ENCODE results near the gene CTDSP2. TPM values are rescaled to one million over a fixed set of nuclear protein-coding genes. Genes with fewer than 3 reads are reported as not detected.

The CTDSP2 gene
- total RNA-seq, 1 experiment from 2014 or later: 82.7 TPM

DNA sequence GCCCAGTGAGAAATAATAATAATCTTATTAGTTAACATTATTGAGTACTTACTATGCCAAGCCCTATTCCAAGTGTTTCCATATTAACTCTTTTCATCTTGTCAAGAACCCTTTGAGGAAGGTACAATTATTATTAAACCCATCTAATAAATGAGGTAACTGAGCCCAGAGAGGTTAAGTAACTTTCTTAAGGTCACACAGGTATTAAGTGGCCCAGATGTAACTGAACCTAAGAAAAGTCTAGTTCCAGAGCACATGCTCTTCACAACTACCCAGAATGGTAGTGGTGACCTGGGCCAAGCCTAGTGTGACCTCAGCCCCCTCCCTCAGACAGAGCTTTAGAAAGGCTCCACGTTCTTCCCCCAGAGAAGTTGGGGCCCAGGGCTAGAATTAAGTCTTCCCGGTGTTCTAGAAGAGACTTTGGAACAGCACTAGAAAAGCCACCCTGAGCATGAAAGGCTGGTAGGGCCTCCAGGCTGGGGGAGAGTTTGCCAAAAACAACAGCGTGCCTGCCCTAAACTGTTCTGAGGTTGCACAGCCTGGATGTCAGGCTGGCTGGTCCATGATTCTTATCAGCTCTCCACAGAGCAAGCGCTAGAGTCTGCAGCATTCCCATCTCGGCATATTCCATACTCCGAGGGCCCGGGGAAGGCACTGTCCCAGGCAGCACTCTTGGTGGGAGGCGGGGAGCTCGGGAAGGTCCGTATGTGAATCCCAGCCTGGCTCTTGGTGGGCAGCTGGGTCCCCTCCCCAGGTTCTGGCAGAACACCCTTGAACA lies 41.3 kb upstream of the CTDSP2 start:
- ATAC-seq (no peak), DNase-seq (ENCODE audit: low read depth, low spot score) (no peak)
- H2AFZ ChIP-seq (ENCODE audit: low read depth, low read length, poor library complexity, severe bottlenecking): no peak overlapping the region
- H3K9me3 ChIP-seq (ENCODE audit: control insufficient read depth in 1 of 2, insufficient read depth in 1 of 2, low read depth in 1 of 2, low read length in 2 of 2): no peaks in the 10 kb centered on the region
- H3K4me1 ChIP-seq (ENCODE audit: control insufficient read depth in 1 of 2, insufficient read depth in 2 of 2, low read length in 2 of 2): peaks cover 3 to 26% of the 10 kb centered on the region in 2 experiments; a peak in 3 of 4 replicates
- H3K36me3 ChIP-seq (ENCODE audit: control insufficient read depth in 1 of 2, insufficient read depth in 2 of 2, low read length in 2 of 2): no peaks in the 10 kb centered on the region
- intact Hi-C loops (cut with micrococcal nuclease): no loop called here
- ChIA-PET POLR2A (interaction anchor here (0.5 kb wide), 1 partner anchor 43 kb away, joined by 3 read pairs; no protein-coding TSS in a partner anchor), RAD21 (ENCODE audit: low non-redundant PET in 1 of 2, low total read pairs in 2 of 2, uncharacterized antibody in 2 of 2, unreplicated experiment in 2 of 2) (no interaction called here), CTCF (interaction anchor here (1.8 kb wide), 1 partner anchor 14 kb away, joined by 4 read pairs; no protein-coding TSS in a partner anchor)
- no peaks in the 10 kb centered on the region for H3K9me2 ChIP-seq (ENCODE audit: insufficient read depth)
- no peaks in the 10 kb centered on the region for H3K27me3 ChIP-seq (ENCODE audit: insufficient read depth, low read length)
- no peaks in the 10 kb centered on the region for H3K79me2 ChIP-seq (ENCODE audit: insufficient read depth, low read length)
- H3K4me2 ChIP-seq (ENCODE audit: low read length): peak overlapping the region; percentile 35; the same call in 1 of the 2 replicates
- H3K9ac ChIP-seq (ENCODE audit: low read length): no peak overlapping the region
- no peaks in the 10 kb centered on the region for H4K20me1 ChIP-seq (ENCODE audit: insufficient read depth)
- no peak overlapping the region for H3K4me3 ChIP-seq (replicated peaks in 1 of 2; ENCODE audit: low read depth in 1 of 2, low read length in 2 of 2)
- BruUV-seq (replicated peaks): no TSS peak
- no peak overlapping the region for H3K27ac ChIP-seq (ENCODE audit: low read depth, low read length)
- TF ChIP-seq EGR1 (IDR thresholded peaks at IDR 0.05; ENCODE audit: low read depth) (no peak), ZNF274 (IDR thresholded peaks at IDR 0.05; ENCODE audit: low read depth, low read length) (no peak), EZH2 (IDR thresholded peaks at IDR 0.05) (no peak), POLR2AphosphoS5 (IDR thresholded peaks at IDR 0.05; ENCODE audit: low read depth, low read length) (no peak), CEBPB (IDR thresholded peaks at IDR 0.05; ENCODE audit: low read depth) (no peak), FOSL1 (IDR thresholded peaks at IDR 0.05; ENCODE audit: low read depth) (no peak), CBX3 (IDR thresholded peaks at IDR 0.05; ENCODE audit: low read depth) (no peak), ZFX (IDR thresholded peaks at IDR 0.05) (no peak), ELF1 (IDR thresholded peaks at IDR 0.05; ENCODE audit: borderline replicate concordance, low read depth) (no peak), SIN3A (IDR thresholded peaks at IDR 0.05; ENCODE audit: low read depth) (no peak), POLR2A (IDR thresholded peaks at IDR 0.05; ENCODE audit: borderline replicate concordance, extremely low read depth, insufficient read depth, insufficient read length) (no peak), EZH2phosphoT487 (IDR thresholded peaks at IDR 0.05; ENCODE audit: borderline replicate concordance) (no peak), JUND (IDR thresholded peaks at IDR 0.05) (no peak), SP1 (IDR thresholded peaks at IDR 0.05; ENCODE audit: low read depth) (no peak), TCF7L2 (IDR thresholded peaks at IDR 0.05; ENCODE audit: borderline replicate concordance, extremely low read depth, insufficient read depth, insufficient read length) (no peak)
- TF ChIP-seq, protein P1, sequence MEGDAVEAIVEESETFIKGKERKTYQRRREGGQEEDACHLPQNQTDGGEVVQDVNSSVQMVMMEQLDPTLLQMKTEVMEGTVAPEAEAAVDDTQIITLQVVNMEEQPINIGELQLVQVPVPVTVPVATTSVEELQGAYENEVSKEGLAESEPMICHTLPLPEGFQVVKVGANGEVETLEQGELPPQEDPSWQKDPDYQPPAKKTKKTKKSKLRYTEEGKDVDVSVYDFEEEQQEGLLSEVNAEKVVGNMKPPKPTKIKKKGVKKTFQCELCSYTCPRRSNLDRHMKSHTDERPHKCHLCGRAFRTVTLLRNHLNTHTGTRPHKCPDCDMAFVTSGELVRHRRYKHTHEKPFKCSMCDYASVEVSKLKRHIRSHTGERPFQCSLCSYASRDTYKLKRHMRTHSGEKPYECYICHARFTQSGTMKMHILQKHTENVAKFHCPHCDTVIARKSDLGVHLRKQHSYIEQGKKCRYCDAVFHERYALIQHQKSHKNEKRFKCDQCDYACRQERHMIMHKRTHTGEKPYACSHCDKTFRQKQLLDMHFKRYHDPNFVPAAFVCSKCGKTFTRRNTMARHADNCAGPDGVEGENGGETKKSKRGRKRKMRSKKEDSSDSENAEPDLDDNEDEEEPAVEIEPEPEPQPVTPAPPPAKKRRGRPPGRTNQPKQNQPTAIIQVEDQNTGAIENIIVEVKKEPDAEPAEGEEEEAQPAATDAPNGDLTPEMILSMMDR (IDR thresholded peaks at IDR 0.05 in 2 of 3, conservative IDR thresholded peaks at IDR 0.05 in 1 of 3; ENCODE audit: borderline replicate concordance in 1 of 3, insufficient read depth in 1 of 3, low read depth in 2 of 3, low read length in 2 of 3): no peak
- TF ChIP-seq, protein P2, sequence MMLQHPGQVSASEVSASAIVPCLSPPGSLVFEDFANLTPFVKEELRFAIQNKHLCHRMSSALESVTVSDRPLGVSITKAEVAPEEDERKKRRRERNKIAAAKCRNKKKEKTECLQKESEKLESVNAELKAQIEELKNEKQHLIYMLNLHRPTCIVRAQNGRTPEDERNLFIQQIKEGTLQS (IDR thresholded peaks at IDR 0.05): no peak
- TF ChIP-seq, protein P3, sequence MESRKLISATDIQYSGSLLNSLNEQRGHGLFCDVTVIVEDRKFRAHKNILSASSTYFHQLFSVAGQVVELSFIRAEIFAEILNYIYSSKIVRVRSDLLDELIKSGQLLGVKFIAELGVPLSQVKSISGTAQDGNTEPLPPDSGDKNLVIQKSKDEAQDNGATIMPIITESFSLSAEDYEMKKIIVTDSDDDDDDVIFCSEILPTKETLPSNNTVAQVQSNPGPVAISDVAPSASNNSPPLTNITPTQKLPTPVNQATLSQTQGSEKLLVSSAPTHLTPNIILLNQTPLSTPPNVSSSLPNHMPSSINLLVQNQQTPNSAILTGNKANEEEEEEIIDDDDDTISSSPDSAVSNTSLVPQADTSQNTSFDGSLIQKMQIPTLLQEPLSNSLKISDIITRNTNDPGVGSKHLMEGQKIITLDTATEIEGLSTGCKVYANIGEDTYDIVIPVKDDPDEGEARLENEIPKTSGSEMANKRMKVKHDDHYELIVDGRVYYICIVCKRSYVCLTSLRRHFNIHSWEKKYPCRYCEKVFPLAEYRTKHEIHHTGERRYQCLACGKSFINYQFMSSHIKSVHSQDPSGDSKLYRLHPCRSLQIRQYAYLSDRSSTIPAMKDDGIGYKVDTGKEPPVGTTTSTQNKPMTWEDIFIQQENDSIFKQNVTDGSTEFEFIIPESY (IDR thresholded peaks at IDR 0.05; ENCODE audit: extremely low read depth, insufficient replicate concordance, low read length): no peak
- TF ChIP-seq, protein P4, sequence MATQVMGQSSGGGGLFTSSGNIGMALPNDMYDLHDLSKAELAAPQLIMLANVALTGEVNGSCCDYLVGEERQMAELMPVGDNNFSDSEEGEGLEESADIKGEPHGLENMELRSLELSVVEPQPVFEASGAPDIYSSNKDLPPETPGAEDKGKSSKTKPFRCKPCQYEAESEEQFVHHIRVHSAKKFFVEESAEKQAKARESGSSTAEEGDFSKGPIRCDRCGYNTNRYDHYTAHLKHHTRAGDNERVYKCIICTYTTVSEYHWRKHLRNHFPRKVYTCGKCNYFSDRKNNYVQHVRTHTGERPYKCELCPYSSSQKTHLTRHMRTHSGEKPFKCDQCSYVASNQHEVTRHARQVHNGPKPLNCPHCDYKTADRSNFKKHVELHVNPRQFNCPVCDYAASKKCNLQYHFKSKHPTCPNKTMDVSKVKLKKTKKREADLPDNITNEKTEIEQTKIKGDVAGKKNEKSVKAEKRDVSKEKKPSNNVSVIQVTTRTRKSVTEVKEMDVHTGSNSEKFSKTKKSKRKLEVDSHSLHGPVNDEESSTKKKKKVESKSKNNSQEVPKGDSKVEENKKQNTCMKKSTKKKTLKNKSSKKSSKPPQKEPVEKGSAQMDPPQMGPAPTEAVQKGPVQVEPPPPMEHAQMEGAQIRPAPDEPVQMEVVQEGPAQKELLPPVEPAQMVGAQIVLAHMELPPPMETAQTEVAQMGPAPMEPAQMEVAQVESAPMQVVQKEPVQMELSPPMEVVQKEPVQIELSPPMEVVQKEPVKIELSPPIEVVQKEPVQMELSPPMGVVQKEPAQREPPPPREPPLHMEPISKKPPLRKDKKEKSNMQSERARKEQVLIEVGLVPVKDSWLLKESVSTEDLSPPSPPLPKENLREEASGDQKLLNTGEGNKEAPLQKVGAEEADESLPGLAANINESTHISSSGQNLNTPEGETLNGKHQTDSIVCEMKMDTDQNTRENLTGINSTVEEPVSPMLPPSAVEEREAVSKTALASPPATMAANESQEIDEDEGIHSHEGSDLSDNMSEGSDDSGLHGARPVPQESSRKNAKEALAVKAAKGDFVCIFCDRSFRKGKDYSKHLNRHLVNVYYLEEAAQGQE (IDR thresholded peaks at IDR 0.05; ENCODE audit: low read depth): no peak

All from HCT116 (cell line).